DMS79 treated with DMSO at 0.1 percent for 48 hours (cell line): ENCODE results near the gene MASTL.

Experiments
- DNase-seq: peaks from one replicate; lab custom pipeline; 2025; lab: John Stamatoyannopoulos, UW

MASTL gene

GRCh38 chr10:27225642-27226257, 70.6 kb downstream of the MASTL start:
- no peak for DNase-seq

- no peak for DNase-seq
Observed at GRCh38 chr10:27230022-27230421, 74.9 kb downstream of the MASTL start.

GRCh38 chr10:27235706-27236105, 80.6 kb downstream of the MASTL start:
- DNase-seq = no peak
